ENCODE measurements around the gene FGF3. TPM values are rescaled to one million over a fixed set of nuclear protein-coding genes. Genes with fewer than 3 reads are reported as not detected.

FGF3 gene
- polyA plus RNA-seq, 12 donors: not detected

DNA sequence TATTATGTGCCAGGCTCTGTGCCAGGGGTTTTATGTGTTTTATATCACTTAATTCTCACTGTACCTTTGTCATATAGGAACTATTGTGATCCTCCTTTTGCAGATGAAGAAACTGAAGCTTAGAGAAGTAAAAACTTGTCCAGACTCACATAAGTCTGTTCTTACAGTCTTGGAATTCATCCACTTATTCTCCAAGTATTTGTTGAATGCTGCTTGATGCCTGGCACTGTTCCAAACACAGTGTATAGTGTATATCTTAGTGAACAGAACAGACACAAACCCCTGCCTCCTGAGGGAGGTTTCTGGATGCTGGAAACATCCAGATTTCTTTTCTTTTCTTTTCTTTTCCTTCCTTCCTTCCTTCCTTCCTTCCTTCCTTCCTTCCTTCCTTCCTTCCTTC lies 29.0 kb upstream of the FGF3 start:
- peak; percentile 48 for DNase-seq

DNA sequence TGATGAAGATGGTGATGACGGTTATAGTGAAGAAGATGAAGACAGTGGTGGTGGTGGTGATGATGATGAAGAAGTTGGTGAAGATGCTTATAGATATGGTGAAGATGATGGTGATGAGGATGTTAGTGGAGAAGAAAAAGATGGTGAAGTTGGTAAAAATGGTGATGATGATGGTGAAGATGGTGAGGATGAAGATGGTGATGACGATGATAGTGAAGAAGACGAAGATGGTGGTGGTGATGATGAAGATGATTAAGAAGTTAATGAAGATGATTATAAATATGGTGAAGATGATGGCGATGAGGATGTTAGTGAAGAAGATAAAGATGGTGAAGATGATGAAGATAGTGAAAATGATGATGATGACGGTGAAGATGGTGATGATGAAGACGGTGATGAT lies 25.2 kb upstream of the FGF3 start:
- no peak for DNase-seq

DNA sequence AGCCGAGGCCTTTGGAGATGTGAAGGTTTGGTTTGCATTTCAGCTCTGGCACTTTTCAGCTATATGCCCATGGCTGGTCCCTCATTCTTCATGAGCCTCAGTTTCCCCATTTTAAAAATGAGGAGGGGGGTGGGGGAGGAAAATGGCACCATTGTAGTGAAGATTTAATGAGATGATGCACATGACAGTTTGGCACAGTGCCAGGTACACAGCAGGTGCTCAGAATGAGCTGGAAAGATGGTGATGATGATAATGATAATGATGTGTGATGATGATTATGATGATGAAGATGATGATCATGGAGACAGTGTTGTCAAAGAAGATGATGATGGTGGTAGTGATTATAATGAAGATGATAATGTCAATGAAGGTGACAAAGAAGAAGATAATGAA lies 24.3 kb upstream of the FGF3 start:
- no peak for DNase-seq

DNA sequence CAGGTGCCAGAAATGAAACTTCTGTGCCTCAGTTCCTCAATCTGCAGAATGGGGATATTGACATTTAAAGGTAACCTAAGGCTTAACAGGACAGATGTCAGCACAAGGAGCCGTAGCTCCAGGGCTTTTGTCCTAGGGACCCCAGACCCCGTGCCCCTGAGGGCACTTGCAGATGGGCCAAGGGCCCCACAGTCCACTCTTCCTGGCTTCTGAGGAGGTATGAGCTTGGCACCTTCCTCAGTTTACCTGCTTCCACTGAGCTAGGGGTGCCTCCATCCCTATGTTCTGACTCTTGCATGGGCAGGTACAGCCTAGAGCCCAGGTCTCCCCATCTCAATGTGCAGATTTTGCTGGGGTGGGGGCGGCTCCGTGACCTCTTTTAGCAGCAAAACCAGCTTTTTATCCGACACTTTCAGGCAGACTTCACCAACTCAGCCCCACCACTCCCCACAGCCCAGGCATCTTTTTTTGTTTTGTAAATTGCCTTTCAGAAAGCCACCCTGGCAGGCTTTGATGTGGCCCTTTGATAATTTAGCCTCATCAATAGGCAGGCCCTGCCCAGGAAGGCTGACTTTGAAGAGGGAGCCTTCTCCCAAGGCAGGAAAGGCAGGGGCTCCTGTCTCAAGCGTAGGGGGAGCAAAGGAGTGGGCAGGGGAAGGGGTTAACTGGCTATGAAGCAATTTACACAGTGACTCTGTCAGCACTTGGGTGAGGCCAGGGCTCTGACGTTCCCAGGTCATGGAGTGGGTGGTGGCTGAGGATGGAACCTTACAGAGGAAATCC lies 23.7 kb upstream of the FGF3 start:
- DNase-seq: no peak

DNA sequence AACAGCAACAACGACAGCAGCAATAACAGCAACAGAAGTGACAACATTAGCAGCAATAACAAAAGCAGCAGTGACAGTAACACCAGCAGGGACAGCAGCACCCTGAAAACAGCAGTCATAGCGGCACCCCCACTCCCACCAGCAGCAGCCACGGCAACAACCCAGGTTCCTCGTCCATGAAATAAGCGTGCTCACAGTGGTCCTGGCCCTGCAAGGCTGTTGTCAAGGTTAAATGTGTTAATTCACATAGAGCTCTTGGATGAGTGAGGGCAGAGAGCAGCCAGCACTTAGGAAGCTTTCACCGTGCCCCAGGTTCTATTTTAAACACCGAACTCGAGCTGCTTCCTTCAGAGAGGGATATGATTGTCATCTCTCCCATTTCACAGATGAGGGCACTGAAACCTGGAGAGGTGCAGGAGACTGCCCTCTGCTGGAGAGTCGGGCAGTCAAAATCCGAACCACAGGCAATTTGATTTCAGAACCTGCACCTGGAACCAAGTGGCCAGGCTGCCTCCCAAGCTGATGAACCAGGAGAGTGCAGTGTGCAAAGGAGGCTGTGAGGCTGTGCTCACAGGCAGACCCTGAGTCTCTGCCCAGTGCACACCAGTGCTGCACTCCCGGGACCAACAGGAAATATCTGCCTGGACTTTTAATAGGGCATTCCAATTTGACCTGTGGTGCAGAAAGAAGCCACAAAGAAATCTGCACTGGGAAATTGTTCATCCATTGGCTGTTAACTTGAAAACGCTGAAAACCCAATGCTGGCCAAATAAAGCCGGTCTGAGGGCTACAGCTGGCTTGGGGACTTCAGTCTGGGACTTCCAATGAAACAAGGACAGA lies 22.9 kb upstream of the FGF3 start:
- no peak for DNase-seq

DNA sequence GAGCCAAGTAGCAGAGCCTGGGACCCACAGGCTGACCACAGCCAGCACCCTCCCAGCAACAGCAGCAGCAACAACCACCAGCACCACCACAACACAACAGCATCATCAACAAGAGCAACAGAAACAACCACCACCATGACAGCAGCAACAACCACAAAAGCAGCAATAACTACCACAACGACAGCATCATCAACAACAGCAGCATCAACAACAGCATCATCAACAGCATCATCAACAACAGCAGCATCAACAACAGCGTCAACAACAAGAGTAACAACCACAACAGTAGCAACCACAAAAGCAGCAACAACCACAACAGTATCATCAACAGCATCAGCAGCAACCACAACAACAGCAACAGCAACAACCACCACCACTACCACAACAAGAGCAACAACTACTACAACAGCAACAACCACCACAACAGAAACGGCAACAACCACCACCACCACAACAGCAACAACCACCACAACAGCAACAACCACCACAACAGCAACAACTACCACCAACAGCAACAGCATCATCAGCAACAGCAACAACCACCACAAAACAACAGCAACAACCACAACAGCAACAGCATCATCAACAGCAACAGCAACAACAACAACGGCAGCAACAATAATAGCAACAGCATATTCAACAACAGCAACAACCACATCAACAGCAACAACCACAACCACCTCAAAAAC lies 22.1 kb upstream of the FGF3 start:
- DNase-seq: no peak

DNA sequence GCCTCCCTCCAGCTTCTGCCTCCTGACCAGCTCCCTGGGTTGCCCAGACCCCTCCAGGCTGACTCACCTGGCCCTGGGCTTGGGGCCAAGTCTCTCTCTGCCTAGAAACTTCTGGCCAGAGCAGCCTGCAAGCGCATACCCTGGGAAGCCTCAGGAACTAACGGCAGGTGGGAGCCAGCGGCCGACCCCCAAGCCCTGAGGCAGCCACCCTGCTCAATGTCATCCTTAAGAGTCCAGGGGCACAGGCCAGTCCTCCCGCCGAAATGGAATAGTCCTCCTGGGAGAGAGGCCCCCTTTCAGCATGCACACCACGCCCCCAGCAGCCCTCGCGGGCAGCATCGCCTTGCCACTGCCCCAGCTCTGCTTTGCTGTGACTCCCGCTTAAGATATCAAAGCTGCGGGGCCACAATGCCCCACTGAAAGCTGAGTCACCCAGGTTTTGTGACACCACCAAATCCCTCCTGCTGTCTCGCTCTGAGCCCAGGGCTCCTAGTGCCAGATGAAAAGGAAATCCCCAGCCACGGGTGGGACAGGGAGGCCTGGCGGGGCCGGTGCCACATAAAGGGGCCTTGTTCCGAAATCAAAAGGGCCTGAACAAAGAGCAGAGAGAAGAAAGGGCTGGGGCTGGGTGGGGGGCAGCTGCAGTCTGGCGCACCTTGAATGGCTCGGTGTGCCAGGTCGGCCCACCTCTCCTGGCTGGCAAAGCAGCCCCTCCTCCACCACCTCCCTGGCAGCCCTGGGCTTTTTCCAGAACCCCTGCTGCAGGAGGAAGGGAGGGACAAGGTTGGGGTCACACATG lies 21.4 kb upstream of the FGF3 start:
- no peak for DNase-seq

DNA sequence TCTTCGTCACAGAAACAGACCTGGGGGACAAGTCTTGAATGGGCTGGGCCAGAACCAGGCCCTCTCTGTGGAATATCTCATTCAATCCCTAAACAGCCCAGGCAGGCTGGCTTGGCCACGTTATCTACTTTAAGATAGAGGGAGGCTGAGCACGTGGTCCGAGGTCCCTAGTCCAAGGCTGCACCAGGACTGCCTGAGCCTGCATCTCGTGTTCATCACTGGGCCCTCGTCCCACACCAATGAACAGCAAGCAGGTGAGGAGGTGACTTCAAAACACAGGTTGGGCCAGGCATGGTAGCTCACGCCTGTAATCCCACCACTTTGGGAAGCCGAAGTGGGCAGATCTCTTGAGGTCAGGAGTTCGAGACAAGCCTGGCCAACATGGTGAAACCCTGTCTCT lies 20.3 kb upstream of the FGF3 start:
- DNase-seq: no peak

DNA sequence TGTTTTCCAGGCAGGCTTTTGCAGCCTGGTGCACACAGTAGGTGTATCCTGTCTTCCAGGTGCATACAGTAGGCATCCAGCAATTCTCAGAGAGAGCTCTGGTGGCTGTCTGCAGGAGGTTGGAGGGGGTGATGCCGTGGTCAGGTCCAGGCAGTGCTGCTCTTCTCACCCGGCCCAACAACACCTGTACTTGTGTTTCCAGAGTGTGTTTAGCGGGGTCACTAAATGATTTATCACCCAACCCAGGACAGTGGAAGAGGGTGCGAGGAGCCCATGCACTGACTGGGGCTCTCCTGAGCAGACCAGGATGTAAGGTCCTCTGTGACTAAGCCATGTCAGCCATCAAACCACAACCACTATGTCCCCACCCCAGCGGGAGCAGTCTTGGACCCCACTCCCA lies 18.6 kb upstream of the FGF3 start:
- DNase-seq: no peak

DNA sequence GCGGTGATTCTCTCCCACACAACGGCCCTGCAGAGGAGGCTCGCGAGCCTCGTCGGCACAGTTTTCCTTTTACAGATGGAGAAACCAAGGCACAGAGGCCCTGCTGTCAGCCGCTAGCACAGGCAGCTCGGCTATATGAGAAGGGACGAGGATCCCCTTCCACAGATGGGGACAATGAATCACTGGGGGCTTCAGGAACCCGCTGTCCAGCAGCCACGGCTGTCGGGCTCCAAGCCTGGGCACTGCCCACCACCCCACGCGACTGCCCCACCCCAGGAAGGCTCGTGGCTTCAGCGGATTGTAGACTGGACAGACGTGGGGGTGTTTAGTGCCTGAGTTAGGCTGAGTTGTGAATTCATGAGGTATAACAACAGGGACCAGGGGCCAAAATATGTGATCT lies 17.2 kb upstream of the FGF3 start:
- no peak for DNase-seq

DNA sequence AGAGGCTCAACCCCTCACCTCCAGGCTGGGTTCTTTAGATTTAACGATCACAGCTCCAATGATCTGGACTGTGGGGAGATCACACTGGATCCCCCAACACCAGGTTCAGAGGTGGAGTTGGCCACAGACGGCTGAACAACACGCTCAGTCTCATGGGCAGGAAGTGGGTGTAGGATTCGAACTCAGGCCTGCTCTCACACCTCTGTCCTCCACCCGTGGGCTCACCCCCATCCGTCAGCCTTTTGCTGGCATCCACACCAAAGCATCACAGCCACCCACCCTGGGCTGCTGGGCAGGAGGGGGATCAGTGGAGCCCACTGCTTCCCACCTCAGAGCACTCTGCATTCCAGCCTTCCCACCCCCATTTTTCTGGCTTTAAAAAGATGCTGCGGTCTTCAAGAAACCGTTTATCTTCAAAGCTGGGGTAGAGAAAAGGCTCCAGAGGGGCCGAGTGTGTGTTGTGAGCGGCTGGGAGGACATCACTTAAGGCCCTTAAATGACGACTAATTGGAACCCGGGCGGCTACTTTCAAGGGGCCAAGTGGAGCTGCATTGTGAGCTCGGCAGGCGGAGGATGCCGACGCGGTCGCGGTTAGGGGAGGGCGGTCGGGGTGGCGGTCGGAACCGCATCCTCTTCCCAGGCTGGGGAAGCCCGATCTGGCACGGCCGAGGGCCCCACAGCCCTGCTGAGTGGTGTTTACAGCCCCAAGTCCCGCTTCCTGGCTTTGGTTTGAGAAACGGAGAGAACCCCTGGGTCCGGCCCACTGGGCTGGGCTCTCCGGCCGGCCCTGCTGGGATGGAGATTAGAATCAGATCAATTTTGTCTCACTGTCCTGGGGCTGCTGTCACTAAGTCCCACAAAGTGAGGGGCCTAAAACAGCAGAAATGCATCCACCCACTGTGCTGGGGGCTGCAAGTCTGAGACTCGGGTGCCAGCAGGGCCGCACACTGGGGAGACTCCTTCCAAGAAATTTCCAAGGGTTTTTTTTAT lies 15.9 kb upstream of the FGF3 start:
- DNase-seq: no peak

DNA sequence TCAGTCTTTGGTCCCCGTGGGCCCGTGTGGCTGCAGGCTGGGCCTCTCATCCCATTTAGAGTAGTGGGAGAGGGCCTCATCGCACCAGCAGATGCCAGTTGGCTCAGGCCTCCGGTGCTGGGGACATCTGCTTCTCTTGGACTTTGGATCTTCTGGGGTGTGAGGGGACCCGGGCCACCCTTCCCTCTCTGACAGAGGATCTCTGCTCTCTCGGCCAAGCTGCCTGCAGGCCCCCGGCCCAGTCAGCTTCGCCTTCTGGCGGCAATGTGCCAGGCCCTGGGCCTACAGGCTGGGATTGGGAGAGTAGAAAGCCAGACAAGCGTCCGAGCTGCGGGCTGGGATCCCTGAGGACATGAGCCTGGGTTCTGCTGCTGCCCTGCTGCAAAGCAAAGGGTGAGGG lies 15.0 kb upstream of the FGF3 start:
- DNase-seq: no peak

DNA sequence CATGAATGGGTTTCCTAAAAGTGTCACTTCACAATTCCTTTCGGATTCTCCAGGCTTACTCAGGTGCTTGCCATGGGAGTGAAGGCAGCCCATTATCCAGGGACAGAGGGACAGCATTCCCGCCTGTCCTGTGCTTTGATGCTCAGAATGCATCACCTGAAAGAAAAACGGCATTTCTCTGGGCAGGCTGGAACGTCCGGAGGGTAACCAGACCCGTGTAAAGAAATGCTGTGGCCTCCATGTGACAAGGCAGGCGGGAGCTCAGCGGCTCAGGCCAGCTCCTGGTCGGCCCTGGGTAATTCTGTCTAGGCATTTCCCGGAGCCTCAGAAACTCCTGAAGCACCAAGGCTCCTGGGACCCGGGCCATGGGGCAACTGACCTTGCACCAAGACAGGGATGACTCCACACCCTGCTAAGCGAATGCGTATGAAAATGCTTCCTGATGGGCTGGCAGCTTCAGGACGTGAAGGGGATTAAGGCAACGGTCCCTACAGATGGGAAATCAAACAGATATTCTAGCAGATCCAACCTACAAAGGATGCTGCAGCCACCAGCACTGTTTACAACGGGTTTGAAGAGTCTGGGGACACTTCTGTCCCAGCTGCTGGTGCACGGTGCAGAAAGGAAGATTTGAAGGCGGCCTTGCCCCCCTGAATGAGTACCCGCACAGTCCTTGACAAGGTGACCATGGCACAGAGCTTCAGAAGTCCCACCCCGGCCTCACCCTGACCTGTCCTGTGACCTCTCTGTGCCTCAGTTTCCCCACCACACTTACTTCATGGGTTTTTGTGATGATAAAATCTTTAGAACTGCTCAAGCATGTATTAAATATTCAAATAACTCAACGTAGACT lies 13.6 kb upstream of the FGF3 start:
- DNase-seq: no peak

DNA sequence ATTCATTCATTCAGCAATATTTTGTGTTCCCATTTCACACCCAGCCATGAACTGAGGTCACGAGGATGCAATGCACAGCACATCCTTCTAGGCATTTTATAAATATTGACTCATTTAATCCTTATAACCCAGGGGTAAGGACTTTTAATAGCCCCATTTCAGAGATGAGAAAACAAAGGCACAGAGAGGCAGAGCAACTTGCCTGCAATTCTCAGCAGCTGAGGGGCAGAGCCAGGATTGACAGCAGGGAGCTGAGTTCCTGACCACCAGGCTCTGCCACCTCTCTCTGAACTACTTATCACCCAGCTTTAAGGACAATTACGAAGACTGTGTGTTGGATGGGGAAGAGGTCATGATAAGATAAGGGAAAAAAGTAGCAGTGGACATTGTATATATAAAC lies 12.8 kb upstream of the FGF3 start:
- no peak for DNase-seq

DNA sequence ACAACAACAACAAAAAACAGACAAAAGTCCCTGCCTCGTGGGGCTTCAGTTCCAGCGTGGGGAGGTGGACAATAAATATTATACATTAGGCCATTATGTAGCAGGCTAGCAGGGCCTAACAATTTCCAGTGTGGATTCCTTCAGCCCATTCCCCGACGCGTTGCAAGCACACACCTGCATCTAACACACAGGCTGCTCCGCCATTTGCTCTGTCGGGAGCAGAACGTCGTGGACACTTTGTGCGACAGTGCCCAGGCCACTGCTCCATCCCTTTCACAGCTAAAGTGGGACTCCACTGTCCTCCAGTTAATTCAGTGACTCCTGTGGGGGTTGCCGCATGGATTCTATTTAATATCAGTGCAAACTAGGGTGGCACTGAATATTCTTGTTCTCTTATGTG lies 10.9 kb upstream of the FGF3 start:
- DNase-seq: no peak

DNA sequence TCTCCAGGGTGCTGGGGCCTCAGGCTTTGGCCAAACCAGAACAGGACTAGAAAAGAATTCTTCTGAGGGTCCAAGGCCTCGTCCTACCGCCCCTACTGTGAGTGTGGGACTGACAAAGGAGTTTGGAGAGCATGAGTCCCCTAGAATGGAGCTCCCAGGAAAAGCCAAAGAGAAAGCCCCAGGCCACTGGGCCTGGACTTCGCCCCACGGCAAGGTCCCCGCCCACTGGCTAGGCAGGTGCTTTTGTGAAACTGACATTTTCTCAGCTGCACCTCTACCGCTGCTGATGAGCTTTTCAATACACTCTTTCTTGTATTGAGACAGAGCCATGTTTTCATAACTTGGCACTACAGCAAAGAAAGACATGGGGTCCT lies 9.7 kb upstream of the FGF3 start:
- no peak for DNase-seq

DNA sequence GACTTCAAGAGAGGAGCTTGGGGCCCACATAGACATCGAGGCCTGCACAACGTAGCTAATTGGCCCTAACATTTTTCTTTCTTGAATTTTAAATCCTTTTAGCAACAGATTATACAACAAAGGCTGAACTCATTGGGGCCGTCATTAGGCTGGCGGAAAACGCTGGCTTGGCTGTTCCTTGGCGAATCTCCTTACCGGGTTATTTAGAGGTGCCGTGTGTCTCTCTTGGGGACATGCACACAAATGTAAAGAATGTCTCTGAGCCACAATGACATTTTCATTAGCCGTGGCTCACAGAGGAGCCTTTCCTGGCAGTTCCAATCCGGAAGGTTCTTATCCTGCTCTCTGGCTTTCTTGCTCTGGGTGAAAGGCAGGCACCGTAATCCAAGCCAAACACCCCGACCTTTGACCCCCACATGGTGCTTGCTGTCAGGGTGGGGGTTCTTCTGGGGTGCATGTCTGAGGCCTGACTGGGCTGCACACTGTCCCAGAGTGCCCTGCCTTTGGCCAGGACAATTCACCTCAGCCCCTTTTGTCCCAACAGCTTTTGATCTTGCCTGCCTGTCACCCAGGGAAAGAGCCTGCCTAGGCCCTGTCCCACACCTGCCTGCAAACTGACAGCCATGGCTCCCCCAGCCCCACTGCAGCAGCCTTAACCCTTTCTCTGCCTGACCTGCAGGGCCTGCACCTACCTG lies 9.2 kb upstream of the FGF3 start:
- no peak for DNase-seq

DNA sequence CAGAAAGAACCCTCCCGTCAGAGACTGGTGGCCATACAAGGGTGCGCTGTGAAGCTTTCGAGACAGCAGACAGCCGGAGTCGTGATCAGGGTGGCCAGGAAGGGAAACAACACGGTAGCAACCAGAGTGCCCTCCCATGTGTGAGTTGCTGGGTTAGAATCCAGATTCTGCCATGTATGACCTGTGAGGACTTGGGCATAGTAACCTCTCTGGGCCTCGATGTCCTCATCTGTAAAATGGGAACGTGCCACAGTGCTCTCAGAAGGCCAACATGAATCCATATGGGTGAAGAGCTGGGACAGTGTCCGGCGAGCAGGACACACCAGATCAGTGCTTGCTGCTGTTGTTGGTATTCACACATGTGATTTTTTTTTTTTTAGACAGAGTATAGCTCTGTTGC lies 7.6 kb upstream of the FGF3 start:
- no peak for DNase-seq

DNA sequence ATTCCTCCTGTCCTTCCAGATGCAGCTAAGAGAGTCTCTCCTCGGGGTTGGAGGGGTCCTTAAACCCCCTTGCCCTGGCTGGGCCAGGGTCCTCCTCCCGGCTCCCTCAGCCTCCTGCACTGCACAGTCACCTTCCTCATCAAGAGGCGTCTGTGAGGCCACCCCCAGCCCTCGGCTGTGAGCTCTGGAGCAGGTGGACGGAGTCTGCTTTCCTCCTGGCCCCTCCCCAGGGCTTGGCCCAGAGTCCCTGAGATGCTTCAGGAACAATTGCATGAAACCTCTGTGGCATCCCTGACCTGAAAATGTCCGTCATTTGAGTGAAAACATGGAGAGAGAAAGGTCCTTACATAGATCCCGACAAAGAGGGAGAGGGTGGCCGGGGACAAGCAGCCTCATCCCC lies 6.7 kb upstream of the FGF3 start:
- DNase-seq: no peak
